ENCODE results near the gene GRM1. TPM values are rescaled to one million over a fixed set of nuclear protein-coding genes. Genes with fewer than 3 reads are reported as not detected.

Gene GRM1
- total and polyA plus RNA-seq, 2 of the 4 experiments (the other 2 are of a cell fraction): not detected

DNA sequence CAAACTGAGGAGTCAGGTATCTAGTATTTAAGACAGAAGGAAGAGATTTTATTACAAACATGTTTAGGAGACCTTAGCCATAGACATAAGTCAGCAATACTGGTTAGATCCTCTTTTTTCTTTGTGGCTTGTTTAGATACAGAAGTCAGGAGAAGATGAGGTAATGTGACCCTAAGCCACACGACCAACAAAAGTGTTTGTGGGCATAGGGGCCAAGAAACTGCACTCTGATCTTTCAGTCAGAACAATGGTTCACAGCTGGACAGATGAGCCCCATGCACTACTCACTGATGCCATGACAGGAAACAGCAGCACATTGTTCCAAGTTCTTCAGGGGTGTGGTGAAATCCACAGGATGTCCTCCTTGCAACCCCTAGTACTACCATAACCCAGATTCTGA is 276.2 kb downstream of the GRM1 start:
- H3K18ac ChIP-seq (ENCODE audit: low read depth, low read length): no peak overlapping the region
- ATAC-seq (ENCODE audit: low read depth) (no peak), DNase-seq (no peak)
- H2BK15ac ChIP-seq (ENCODE audit: low read depth, low read length): no peak overlapping the region
- H2BK20ac ChIP-seq (ENCODE audit: low read depth, low read length): no peak overlapping the region
- H3K9me1 ChIP-seq (ENCODE audit: insufficient read depth, low read length): no peaks in the 10 kb centered on the region
- dilution Hi-C loops (cut with HindIII; ENCODE audit: low sequenced_read_pairs, unreplicated experiment) (no loop called here), intact Hi-C loops (cut with micrococcal nuclease) (no loop called here), in situ Hi-C loops (cut with MboI; ENCODE audit: low sequenced_read_pairs) (no loop called here)
- TF ChIP-seq RAD21 (IDR thresholded peaks at IDR 0.05; ENCODE audit: low read length): no peak
- no peak for TF ChIP-seq POLR2A (IDR thresholded peaks at IDR 0.05; ENCODE audit: low read depth, low read length)
- no peak for TF ChIP-seq CHD1 (IDR thresholded peaks at IDR 0.05; ENCODE audit: low read depth, low read length)
- no peak for TF ChIP-seq BHLHE40 (IDR thresholded peaks at IDR 0.05; ENCODE audit: low read depth, low read length)
- no peak for TF ChIP-seq NFE2L2 (IDR thresholded peaks at IDR 0.05; ENCODE audit: low read depth, low read length)
- TF ChIP-seq CEBPB (IDR thresholded peaks at IDR 0.05; ENCODE audit: low read depth, low read length): no peak
- no peak for TF ChIP-seq FOS (IDR thresholded peaks at IDR 0.05; ENCODE audit: low read depth, low read length)
- TF ChIP-seq MAFK (IDR thresholded peaks at IDR 0.05; ENCODE audit: low read depth, low read length): no peak
- TF ChIP-seq RFX5 (IDR thresholded peaks at IDR 0.05; ENCODE audit: low read depth, low read length): no peak
- no peak for TF ChIP-seq MAZ (IDR thresholded peaks at IDR 0.05; ENCODE audit: borderline replicate concordance, low read depth, low read length)
- TF ChIP-seq, protein P1, sequence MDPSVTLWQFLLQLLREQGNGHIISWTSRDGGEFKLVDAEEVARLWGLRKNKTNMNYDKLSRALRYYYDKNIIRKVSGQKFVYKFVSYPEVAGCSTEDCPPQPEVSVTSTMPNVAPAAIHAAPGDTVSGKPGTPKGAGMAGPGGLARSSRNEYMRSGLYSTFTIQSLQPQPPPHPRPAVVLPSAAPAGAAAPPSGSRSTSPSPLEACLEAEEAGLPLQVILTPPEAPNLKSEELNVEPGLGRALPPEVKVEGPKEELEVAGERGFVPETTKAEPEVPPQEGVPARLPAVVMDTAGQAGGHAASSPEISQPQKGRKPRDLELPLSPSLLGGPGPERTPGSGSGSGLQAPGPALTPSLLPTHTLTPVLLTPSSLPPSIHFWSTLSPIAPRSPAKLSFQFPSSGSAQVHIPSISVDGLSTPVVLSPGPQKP (IDR thresholded peaks at IDR 0.05; ENCODE audit: borderline replicate concordance, low read depth, low read length): no peak
- TF ChIP-seq MXI1 (IDR thresholded peaks at IDR 0.05; ENCODE audit: borderline replicate concordance, low read depth, low read length): no peak
- H2AK5ac ChIP-seq (ENCODE audit: low read depth, low read length): no peak overlapping the region
- H3K4ac ChIP-seq (ENCODE audit: low read depth, low read length): no peak overlapping the region
- ChIA-PET POLR2A (ENCODE audit: unreplicated experiment) (no interaction called here), CTCF (no interaction called here)
- no peaks in the 10 kb centered on the region for H3K4me1 ChIP-seq (ENCODE audit: control insufficient read depth, insufficient read depth, low read length)
- H3K27me3 ChIP-seq (ENCODE audit: control insufficient read depth, insufficient read depth, low read length): no peaks in the 10 kb centered on the region
- H2BK5ac ChIP-seq (ENCODE audit: low read depth, low read length, poor library complexity, severe bottlenecking): no peak overlapping the region
- no peaks in the 10 kb centered on the region for H3K9me3 ChIP-seq (ENCODE audit: control insufficient read depth, insufficient read depth, low read length)
- H2AK9ac ChIP-seq (replicated peaks; ENCODE audit: low read depth, low read length, poor library complexity): no peak overlapping the region
- H3K36me3 ChIP-seq (ENCODE audit: control insufficient read depth, insufficient read depth, low read length): no peaks in the 10 kb centered on the region
- H4K5ac ChIP-seq (ENCODE audit: low read depth, low read length): no peak overlapping the region
- H3K23ac ChIP-seq (ENCODE audit: low read depth, low read length): no peak overlapping the region
- no TSS peak for BruUV-seq (replicated peaks)
- H2BK120ac ChIP-seq (ENCODE audit: low read depth, low read length): no peak overlapping the region
- H3K9ac ChIP-seq (ENCODE audit: low read depth, low read length): no peak overlapping the region
- H4K20me1 ChIP-seq (ENCODE audit: insufficient read depth, low read length): no peaks in the 10 kb centered on the region
- no peaks in the 10 kb centered on the region for H3K79me1 ChIP-seq (ENCODE audit: low read depth in 1 of 2, low read length in 2 of 2)
- no peak overlapping the region for H4K91ac ChIP-seq (ENCODE audit: insufficient read depth, low read depth, low read length)
- H3K27ac ChIP-seq (ENCODE audit: insufficient read depth, low read length): no peak overlapping the region
- H3K4me3 ChIP-seq (ENCODE audit: insufficient read depth, low read depth, low read length): no peak overlapping the region
- no peak overlapping the region for H4K8ac ChIP-seq (ENCODE audit: low read depth in 2 of 2, low read length in 2 of 2)
- H3K4me2 ChIP-seq (ENCODE audit: low read depth, low read length): no peak overlapping the region
- no peak overlapping the region for H3K14ac ChIP-seq (replicated peaks; ENCODE audit: low read depth, low read length)
- H2AFZ ChIP-seq (replicated peaks; ENCODE audit: low read length, poor library complexity): no peak overlapping the region
- WGBS, 2 experiments (ENCODE audit: extremely low coverage in 2 of 2, insufficient read length in 1 of 2): no CpG with 5 or more reads among the region's 1 CpG
- no peak overlapping the region for H3K56ac ChIP-seq (ENCODE audit: extremely low read depth, insufficient read depth, low read length)

Data from IMR-90 (cell line).